ENCODE results near the gene LDAF1.

DNA sequence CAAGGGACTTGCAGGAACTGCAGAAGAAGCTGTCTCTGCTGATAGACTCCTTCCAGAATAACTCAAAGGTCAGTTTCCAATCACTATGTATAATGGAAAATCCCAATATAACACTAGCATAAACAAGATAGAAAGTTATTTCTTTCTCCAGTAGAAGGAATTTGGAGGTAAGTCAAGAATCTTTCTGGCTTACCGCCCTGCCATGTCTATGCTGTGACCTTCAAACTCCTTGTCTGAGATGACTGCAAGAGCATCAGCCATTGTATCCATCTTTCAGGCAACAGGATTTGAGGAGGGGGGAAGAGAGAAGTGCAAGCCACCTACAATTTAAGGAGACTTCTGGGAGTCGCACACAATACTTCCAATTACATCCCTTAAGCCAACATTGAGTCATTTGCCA lies 2.7 kb downstream of the LDAF1 start:
- TF ChIP-seq, protein P1, sequence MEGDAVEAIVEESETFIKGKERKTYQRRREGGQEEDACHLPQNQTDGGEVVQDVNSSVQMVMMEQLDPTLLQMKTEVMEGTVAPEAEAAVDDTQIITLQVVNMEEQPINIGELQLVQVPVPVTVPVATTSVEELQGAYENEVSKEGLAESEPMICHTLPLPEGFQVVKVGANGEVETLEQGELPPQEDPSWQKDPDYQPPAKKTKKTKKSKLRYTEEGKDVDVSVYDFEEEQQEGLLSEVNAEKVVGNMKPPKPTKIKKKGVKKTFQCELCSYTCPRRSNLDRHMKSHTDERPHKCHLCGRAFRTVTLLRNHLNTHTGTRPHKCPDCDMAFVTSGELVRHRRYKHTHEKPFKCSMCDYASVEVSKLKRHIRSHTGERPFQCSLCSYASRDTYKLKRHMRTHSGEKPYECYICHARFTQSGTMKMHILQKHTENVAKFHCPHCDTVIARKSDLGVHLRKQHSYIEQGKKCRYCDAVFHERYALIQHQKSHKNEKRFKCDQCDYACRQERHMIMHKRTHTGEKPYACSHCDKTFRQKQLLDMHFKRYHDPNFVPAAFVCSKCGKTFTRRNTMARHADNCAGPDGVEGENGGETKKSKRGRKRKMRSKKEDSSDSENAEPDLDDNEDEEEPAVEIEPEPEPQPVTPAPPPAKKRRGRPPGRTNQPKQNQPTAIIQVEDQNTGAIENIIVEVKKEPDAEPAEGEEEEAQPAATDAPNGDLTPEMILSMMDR (conservative IDR thresholded peaks at IDR 0.05 in 1 of 2, IDR thresholded peaks at IDR 0.05 in 1 of 2; ENCODE audit: low read depth in 1 of 2, low read length in 2 of 2): no peak
- no peak for TF ChIP-seq EZH2 (IDR thresholded peaks at IDR 0.05; ENCODE audit: low read length, missing control alignments)
